ENCODE data around the gene AIP.

GRCh38 chr11:67532889-67533288 lies 50.1 kb downstream of the AIP start:
- TF ChIP-seq POLR2A (IDR thresholded peaks at IDR 0.05) (no peak), CTCF (IDR thresholded peaks at IDR 0.05) (no peak)

All from ovary (tissue), 3 donors.